GM18520 (cell line): Measurements from ENCODE around the gene BACE2.

Experiments
- ATAC-seq: cut with Tn5 transposase; IDR thresholded peaks from one replicate; pipeline ENCODE4 v1.9.1; 2021; ENCODE audit not compliant: unreplicated experiment

BACE2 gene

DNA sequence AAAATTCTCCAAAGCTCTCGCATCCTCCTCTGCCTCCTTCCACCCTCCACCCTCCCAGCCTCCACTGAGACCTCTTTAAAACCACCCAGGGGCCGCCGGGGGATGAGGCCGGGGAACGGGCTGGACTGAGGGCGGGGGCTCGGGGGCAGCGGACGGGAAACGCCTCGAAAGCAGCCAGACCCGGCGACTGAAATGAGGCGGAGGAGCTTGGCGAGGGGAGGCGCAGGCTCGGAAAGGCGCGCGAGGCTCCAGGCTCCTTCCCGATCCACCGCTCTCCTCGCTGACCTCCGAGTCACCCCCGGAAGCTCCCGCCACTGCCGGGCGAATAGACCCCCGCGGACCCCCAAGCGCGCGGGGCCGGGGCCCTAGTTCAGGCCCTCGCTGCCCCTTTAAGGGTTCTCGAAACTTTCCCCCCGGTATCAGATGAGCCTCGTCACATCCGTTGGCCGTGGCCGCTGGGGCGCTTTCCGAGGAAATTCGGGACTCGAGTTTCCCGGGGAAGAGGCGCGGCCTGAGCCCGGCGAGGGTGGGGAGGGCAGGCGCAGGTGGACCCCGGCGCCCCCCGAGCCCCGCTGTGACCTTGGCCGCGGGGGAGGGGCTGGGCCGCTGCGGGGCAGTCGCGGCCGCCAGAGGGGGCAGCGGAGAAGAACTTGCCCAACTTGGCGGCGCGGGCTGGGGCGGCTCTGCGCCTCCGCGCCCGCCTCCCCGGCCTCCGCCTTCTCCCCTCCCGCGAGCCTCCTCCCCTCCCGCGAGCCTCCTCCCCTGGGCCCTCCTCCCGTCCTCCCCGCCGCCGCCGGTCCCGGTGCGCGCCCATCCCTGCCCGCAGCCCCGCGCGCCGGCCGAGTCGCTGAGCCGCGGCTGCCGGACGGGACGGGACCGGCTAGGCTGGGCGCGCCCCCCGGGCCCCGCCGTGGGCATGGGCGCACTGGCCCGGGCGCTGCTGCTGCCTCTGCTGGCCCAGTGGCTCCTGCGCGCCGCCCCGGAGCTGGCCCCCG lies at the start of gene BACE2:
TSS of gene BACE2 (plus strand) at position 813 of the 995 bp plus-strand sequence. CDS start at position 917, 104 bp downstream.
- ATAC-seq, result no peak

DNA sequence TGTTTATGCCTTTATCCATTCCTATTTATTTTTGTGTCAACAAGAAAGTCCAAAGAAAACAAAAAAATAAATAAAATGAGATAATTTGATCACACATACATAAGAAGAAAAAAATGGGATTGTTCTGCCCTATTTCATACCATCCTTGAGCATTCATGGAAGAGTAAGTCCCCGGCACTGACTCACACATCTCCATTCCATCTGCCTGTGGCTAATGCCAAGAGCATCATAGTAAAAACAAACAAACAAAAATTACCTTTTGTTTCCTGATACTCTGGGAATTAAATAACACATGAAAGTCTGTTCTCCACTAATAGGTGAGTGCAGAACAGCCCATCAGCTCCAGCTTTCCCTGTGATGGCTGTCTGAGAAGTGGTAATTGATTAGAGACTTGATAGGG lies 48.1 kb upstream of the BACE2 start:
- ATAC-seq, result no peak

GRCh38 chr21:41120997-41121396 lies 47.0 kb upstream of the BACE2 start:
- ATAC-seq, result no peak

- no peak for ATAC-seq
Observed at GRCh38 chr21:41121785-41122415, 46.1 kb upstream of the BACE2 start.

DNA sequence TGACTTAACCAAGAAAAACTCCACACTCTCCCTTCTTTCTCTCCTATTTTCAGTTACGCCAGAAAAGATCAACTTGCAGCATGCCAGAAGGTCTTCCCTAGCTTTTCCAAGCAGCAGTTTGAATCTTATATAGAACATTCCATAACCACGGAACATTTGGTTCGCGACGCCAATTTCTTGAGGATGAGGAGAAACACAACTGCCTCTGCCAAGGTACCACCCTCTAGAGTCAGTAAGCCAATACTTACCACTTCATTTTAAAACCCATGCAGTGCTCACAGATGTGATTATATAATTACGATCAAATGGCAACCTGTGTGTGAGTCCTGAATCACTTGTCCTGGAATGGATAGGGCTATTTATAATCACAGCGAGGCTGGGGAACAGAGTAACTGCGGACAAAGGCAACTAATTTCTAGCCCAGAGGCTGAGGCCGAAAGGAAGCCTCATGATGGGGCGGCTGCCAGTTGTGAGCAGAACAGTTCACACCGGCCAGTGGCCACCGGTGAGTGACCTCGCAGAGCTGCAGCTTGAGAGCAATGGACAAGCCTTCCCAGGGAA lies 43.2 kb upstream of the BACE2 start:
- no peak for ATAC-seq

DNA sequence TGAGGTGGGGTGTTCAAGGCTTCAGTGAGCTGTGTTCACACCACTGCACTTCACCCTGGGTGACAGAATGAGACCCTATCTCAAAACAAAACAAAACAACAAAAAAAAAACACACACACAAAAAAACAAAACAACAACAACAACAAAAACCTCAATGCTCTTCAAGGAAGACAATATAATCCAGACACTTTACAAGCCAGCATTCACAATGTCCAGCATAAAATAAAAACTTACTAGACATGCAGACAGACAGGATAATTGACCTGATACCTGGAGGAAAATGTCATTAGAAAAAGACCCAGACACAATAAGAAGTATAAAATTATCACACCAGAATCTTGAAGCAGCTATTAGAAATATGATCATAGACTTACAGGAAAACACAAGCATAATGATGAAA lies 39.0 kb upstream of the BACE2 start:
- no peak for ATAC-seq

- ATAC-seq, result no peak
Observed at GRCh38 chr21:41130883-41131282, 37.1 kb upstream of the BACE2 start.

GRCh38 chr21:41133874-41134522 lies 34.0 kb upstream of the BACE2 start:
- no peak for ATAC-seq

DNA sequence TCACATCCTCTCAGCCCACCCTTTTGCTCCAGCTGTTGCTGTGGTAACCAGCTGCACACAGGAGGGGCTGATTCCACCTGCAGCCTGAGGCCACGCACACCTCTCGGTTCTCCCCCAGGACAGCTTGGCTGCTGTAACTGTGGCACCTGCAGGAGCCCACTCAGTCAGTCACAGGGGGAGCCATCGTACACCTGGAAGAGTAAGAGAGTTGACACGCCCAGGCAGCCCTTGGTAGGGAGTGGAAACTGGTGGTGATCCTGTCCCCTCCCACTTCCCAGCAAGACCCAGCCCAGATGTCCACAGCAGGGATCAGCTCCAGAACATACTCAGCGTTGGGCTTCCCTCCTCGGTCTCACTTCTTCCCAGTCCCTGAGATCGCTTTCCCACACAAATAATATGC lies 32.2 kb upstream of the BACE2 start:
- no peak for ATAC-seq

GRCh38 chr21:41136286-41136685 lies 31.7 kb upstream of the BACE2 start:
- ATAC-seq, result no peak

GRCh38 chr21:41137401-41137800 lies 30.6 kb upstream of the BACE2 start:
- ATAC-seq, result no peak

- no peak for ATAC-seq
Observed at GRCh38 chr21:41137889-41138288, 30.1 kb upstream of the BACE2 start.

- no peak for ATAC-seq
Observed at GRCh38 chr21:41138711-41139110, 29.2 kb upstream of the BACE2 start.

GRCh38 chr21:41139275-41139674 lies 28.7 kb upstream of the BACE2 start:
- ATAC-seq, result no peak

GRCh38 chr21:41139951-41140350 lies 28.0 kb upstream of the BACE2 start:
- no peak for ATAC-seq

DNA sequence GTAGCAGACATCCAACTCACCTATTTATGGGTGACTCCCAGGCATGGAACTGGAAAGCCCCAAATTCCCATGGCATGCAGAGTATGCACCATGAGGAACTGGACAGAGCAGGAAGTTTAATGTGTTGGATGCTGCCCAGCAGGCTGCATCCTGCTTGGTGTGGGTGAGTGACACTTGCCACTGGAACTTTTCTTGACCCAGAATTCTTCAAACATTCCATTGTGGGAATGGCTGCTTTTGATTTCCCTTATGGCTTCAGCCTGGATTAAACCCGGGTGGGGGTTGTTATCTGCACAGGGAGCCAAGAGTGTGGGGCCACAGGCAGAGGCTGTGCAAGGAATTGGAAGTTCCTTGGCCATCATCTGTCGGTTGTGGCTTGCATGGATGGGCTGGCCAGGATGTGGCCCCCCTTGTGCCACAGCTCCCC lies 26.9 kb upstream of the BACE2 start:
- no peak for ATAC-seq

DNA sequence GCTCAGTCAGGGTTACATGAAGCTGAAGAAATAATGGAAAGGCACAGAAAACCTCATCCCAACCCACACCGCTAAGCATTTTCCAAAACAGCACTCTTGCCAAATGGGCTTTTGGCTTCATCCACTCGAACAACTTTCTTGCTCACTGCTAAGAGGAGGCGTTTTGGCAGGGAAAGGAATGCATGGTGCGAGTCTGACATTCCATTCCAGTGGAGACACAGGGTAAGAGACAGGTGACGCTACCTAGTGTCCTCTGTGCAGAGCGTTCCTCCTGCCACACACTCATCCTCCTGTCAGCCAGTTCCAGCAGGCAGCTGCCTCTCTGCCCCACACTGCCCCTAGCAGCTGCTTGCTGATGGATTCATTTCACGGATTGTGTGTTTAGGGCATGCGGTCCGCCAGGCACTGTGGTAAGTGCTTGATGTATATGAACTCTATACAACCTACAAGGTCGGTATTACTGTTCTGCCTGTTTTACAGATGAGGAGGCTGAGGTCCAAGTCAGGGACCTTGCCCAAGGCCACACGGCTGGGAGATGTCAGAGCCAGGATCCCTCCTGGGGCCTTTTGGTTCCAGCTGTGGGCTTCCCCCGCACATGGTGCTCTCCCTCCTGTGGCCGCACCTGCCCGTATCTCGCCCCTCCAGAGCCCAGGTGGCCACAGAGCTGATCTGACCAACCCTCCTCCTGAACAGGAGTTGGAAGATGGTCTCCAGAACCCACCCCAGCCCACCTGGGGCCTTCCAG lies 25.7 kb upstream of the BACE2 start:
- no peak for ATAC-seq

GRCh38 chr21:41143596-41144325 lies 24.2 kb upstream of the BACE2 start:
- ATAC-seq, result no peak

GRCh38 chr21:41147096-41147978 lies 20.6 kb upstream of the BACE2 start:
- ATAC-seq, result no peak
